RWPE2 (cell line): Measurements from ENCODE around the gene LINGO1.

Experiments
- ATAC-seq: fragments of 200-7000 bp; cut with Tn5 transposase; 3 replicates; pipeline ENCODE4 v1.9.1; 2021; ENCODE audit warnings: low read depth
- DNase-seq: peaks from one replicate; pipeline ENCODE4 v3.0.0-alpha.2; 2020; ENCODE audit warnings: low spot score
- H3K27ac ChIP-seq: fragments of 450-650 bp; 2 replicates; pipeline ENCODE4 v1.5.1; 2017; ENCODE audit warnings: mild to moderate bottlenecking; ENCODE audit not compliant: poor library complexity, severe bottlenecking
- H3K27me3 ChIP-seq: fragments of 250-450 bp; sonication (Bioruptor Pico); 2 replicates; pipeline ENCODE4 v1.5.1; 2021; ENCODE audit warnings: mild to moderate bottlenecking, moderate library complexity; ENCODE audit not compliant: insufficient read depth, poor library complexity, severe bottlenecking
- H3K36me3 ChIP-seq: fragments of 250-450 bp; sonication (Bioruptor Pico); 2 replicates; pipeline ENCODE4 v1.5.1; 2020; ENCODE audit warnings: low read depth, mild to moderate bottlenecking, moderate library complexity
- H3K4me1 ChIP-seq: fragments of 250-450 bp; sonication (Bioruptor Pico); 2 replicates; pipeline ENCODE4 v1.5.1; 2021; ENCODE audit warnings: mild to moderate bottlenecking, moderate library complexity; ENCODE audit not compliant: insufficient read depth, poor library complexity, severe bottlenecking
- H3K4me3 ChIP-seq: fragments of 250-450 bp; sonication (Bioruptor Pico); 2 replicates; pipeline ENCODE4 v1.5.1; 2021; ENCODE audit warnings: mild to moderate bottlenecking, moderate library complexity; ENCODE audit not compliant: severe bottlenecking
- H3K9me3 ChIP-seq: fragments of 250-450 bp; sonication (Bioruptor Pico); 2 replicates; pipeline ENCODE4 v1.5.1; 2021; ENCODE audit warnings: mild to moderate bottlenecking, moderate library complexity; ENCODE audit not compliant: severe bottlenecking
- CTCF ChIP-seq: fragments of 450-650 bp; IDR thresholded peaks from one replicate; pipeline ENCODE4 v1.5.1; 2017; ENCODE audit warnings: mild to moderate bottlenecking, moderate library complexity; ENCODE audit not compliant: poor library complexity, severe bottlenecking

LINGO1 gene

DNA sequence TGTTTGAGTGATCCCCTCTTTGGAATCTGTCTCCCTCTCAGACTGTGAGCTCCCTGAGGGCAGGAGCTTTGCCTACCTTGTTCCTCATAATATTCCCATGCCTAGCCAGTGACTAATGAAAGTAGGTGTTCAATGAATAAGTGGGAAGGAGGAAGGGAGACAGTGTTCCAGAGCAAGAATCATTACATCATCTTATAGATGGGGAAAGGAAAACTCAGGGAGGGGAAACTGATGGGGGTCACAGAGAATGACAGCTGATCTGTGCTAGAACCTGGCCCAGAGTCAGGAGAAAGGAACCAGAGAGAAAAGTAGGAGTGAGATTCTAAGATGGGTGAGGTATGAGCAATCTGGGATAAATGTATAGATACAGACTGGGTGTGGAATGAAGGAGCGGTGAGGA, 29.9 kb downstream of the LINGO1 start:
- Histone ChIP-seq H3K27me3 (no peaks in the 10 kb centered on the region), H3K36me3 (no peaks in the 10 kb centered on the region), H3K4me3 (no peak overlapping the region), H3K4me1 (no peaks in the 10 kb centered on the region), H3K27ac (no peak overlapping the region), H3K9me3 (no peaks in the 10 kb centered on the region)
- no peak for DNase-seq
- TF ChIP-seq CTCF, result no peak
- no peak for ATAC-seq

DNA sequence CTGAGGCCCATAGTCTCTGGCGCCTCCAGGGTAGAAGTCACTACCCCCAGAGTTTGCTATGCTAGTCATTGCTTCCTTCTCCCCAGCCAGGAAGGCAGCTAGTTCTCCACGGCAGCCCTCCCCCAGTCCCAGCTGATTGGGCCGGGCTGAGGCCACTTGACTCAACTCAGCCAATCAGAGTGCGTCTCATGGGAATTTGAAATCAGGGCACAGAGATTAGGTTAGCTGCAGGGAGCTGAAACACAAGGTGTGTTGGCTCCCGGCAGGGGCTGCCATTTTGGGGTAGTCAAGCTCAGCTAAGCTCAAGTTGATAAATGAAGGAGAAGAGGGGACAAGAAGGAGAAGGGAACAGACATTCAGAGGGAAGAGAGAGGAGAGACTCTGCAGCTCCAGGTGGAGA, 32.8 kb downstream of the LINGO1 start:
- 0 out of 3 replicates have a peak, but pooled peaks have one; percentile 28 for ATAC-seq
- no peak overlapping the region for H3K4me3 ChIP-seq

DNA sequence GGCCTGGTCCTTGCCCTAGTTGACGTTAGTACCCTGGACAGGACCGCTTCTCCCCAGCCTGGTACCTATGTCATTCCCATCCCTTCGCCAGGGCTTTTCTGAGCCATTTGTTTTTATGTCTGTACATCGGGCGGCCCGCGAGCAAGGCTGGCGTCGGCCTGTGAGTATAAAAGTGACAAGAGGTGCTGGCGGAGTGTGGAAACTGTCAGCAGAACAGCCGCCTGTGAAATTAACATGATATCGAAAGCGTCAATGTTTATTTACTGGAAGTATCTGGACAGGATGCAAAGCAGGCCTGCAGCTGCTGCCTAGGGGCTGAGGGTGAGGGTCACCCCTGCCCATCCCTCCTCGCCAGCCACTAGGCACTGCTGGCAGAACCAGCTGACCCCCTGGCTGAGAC, 33.4 kb downstream of the LINGO1 start:
- no peaks in the 10 kb centered on the region for H3K4me1 ChIP-seq
- TF ChIP-seq CTCF, result no peak
- H3K36me3 ChIP-seq, result no peaks in the 10 kb centered on the region
- no peak overlapping the region for H3K4me3 ChIP-seq
- ATAC-seq, result no peak
- no peak for DNase-seq
- no peaks in the 10 kb centered on the region for H3K9me3 ChIP-seq
- no peak overlapping the region for H3K27ac ChIP-seq
- no peaks in the 10 kb centered on the region for H3K27me3 ChIP-seq

More for the DNA sequence above, 32.8 kb downstream of the LINGO1 start:
- DNase-seq, result no peak
- TF ChIP-seq CTCF, result no peak
- H3K27ac ChIP-seq, result no peak overlapping the region
- no peaks in the 10 kb centered on the region for H3K9me3 ChIP-seq
- H3K27me3 ChIP-seq, result no peaks in the 10 kb centered on the region
- no peaks in the 10 kb centered on the region for H3K36me3 ChIP-seq
- no peaks in the 10 kb centered on the region for H3K4me1 ChIP-seq

DNA sequence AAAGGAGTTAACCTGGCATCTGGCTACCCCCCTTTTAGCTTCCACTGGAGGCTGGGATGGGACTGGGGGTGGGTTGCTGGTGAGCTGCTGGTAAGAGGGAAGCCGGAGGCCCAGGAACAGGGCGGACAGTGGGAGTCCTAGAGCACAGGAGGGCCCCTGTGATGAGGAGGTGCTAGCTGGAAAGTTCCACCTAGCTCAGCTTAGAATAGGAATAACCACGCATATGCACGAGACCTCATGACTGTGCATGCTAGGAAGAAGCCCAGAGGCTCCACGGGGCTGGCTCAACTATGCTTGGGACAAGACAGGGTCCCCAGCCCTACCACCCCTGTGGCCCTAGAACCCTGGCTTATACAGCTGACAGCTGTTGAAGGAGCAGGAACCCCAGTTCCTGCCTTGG, 34.1 kb downstream of the LINGO1 start:
- H3K27ac ChIP-seq, result no peak overlapping the region
- no peak overlapping the region for H3K4me3 ChIP-seq
- DNase-seq, result no peak
- H3K27me3 ChIP-seq, result no peaks in the 10 kb centered on the region
- H3K9me3 ChIP-seq, result no peaks in the 10 kb centered on the region
- H3K36me3 ChIP-seq, result no peaks in the 10 kb centered on the region
- no peak for TF ChIP-seq CTCF
- ATAC-seq, result no peak
- no peaks in the 10 kb centered on the region for H3K4me1 ChIP-seq

GRCh38 chr15:77597804-77598453, 34.8 kb downstream of the LINGO1 start:
- TF ChIP-seq CTCF, result no peak
- no peaks in the 10 kb centered on the region for H3K9me3 ChIP-seq
- no peaks in the 10 kb centered on the region for H3K4me1 ChIP-seq
- no peaks in the 10 kb centered on the region for H3K36me3 ChIP-seq
- no peak overlapping the region for H3K4me3 ChIP-seq
- no peaks in the 10 kb centered on the region for H3K27me3 ChIP-seq
- DNase-seq (no peak), ATAC-seq (no peak)
- H3K27ac ChIP-seq, result no peak overlapping the region
